GM13976 (cell line): Measurements from ENCODE around the gene PCGF3.
"Not testable (repeated sequence)": the region's sequence is repeated elsewhere in the genome, so short reads cannot be mapped to it uniquely, and the experiment has no call there.

ENCODE experiments used
- DNase-seq: peaks from one replicate; pipeline ENCODE4 v3.0.0; 2012; ENCODE audit warnings: low spot score
- CTCF ChIP-seq: IDR thresholded peaks from 2 replicates; pipeline ENCODE4 v1.5.1; 2012; ENCODE audit warnings: borderline replicate concordance, mild to moderate bottlenecking; ENCODE audit not compliant: insufficient read depth; ENCODE audit errors: extremely low read depth, missing control alignments, control extremely low read depth
- in situ Hi-C: fragments of 300-500 bp; cut with MboI; formaldehyde crosslinking; loops from one replicate; pipeline ENCODE4 v1.12.0; 2022; ENCODE audit warnings: low sequenced_read_pairs, mixed read lengths, inconsistent platforms; ENCODE audit not compliant: unreplicated experiment

PCGF3 gene

GRCh38 chr4:702618-703048 is 3.0 kb upstream of the PCGF3 start:
- in situ Hi-C loops = no loop called here
- no peak for DNase-seq
- TF ChIP-seq CTCF = no peak

- no peak for DNase-seq
These were observed 2.1 kb upstream of the PCGF3 start for GRCh38 chr4:703336-704197.

GRCh38 chr4:704198-704891 is 1.3 kb upstream of the PCGF3 start:
- in situ Hi-C loops = no loop called here
- TF ChIP-seq CTCF = no peak
- DNase-seq = no peak

More at GRCh38 chr4:703336-704197, 2.1 kb upstream of the PCGF3 start:
- in situ Hi-C loops = no loop called here
- no peak for TF ChIP-seq CTCF

- TF ChIP-seq CTCF = no peak
- in situ Hi-C loops = no loop called here
- DNase-seq = no peak
These were observed 708 bp upstream of the PCGF3 start for GRCh38 chr4:704971-705277.

- in situ Hi-C loops, DNase-seq: not testable (repeated sequence)
These were observed 526 bp downstream of the PCGF3 start for GRCh38 chr4:706083-706633.

- in situ Hi-C loops = no loop called here
- no peak for TF ChIP-seq CTCF
- DNase-seq = no peak
These were observed 1.4 kb downstream of the PCGF3 start for GRCh38 chr4:706834-707598.
